Gastrocnemius medialis (tissue), 4 donors: ENCODE measurements around the gene CADM2. TPM values are rescaled to one million over a fixed set of nuclear protein-coding genes. Genes with fewer than 3 reads are reported as not detected.

Experiments
- ATAC-seq, 2 donors: fragments of 150-250 bp; one replicate each; pipeline ENCODE4 v1.9.1; 2016
- DNase-seq, 2 donors: peaks; one replicate each; pipeline ENCODE4 v3.0.0-alpha.2; 2019
- H3K27ac ChIP-seq, 4 donors: fragments of 200-600 bp; sonication (generic); 1 replicate in 1 of 4; 2 replicates in 3 of 4; pipeline ENCODE4 v1.5.1; 2016 to 2018; ENCODE audit warnings: mild to moderate bottlenecking in 2 of 4, moderate library complexity in 1 of 4
- H3K27me3 ChIP-seq, 3 donors: fragments of 200-600 bp; sonication (generic) in 2 of 3; 1 replicate in 1 of 3; 2 replicates in 2 of 3; pipeline versions ENCODE4 v1.5.1 to v1.6.0; 2016 to 2019; ENCODE audit warnings: mild to moderate bottlenecking in 1 of 3, moderate library complexity in 1 of 3
- H3K36me3 ChIP-seq, 2 donors: fragments of 200-600 bp; sonication (generic) in 1 of 2; one replicate each; pipeline ENCODE4 v1.5.1; 2017 to 2018
- H3K4me1 ChIP-seq, 2 donors: fragments of 200-600 bp; sonication (generic) in 1 of 2; one replicate each; pipeline ENCODE4 v1.5.1; 2016 to 2017; ENCODE audit warnings: mild to moderate bottlenecking in 2 of 2
- H3K4me3 ChIP-seq, 4 donors: fragments of 200-600 bp; sonication (generic) in 3 of 4; 1 replicate in 1 of 4; 2 replicates in 3 of 4; pipeline ENCODE4 v1.5.1; 2016 to 2019; ENCODE audit warnings: mild to moderate bottlenecking in 2 of 4
- H3K9me3 ChIP-seq, 3 donors: fragments of 200-600 bp; sonication (generic) in 2 of 3; 1 replicate in 1 of 3; 2 replicates in 2 of 3; pipeline ENCODE4 v1.5.1; 2016 to 2019
- CTCF ChIP-seq, 5 experiments: fragments of 450-650 bp in 3 of 5; fragments of 200-600 bp in 2 of 5; sonication (generic) in 2 of 5; IDR thresholded peaks in 4 of 5; conservative IDR thresholded peaks in 1 of 5; 1 replicate in 4 of 5; 2 replicates in 1 of 5; pipeline ENCODE4 v1.5.1; 2016 to 2019; ENCODE audit warnings: antibody characterized with exemption in 5 of 5, mild to moderate bottlenecking in 3 of 5, moderate library complexity in 3 of 5
- POLR2A ChIP-seq, 2 donors: fragments of 450-650 bp; IDR thresholded peaks; one replicate each; pipeline ENCODE4 v1.6.1; 2017; ENCODE audit warnings: antibody characterized with exemption in 2 of 2, mild to moderate bottlenecking in 2 of 2, moderate library complexity in 2 of 2
- in situ Hi-C, 4 donors: fragments of 200-750 bp; cut with MboI; loops; one replicate each; pipeline versions ENCODE4 v1.15.0 to v1.8.0; 2017; ENCODE audit warnings: low sequenced_read_pairs in 4 of 4
- intact Hi-C: fragments of 100-400 bp; cut with DNase I; formaldehyde crosslinking; loops from one replicate; pipeline ENCODE4 v1.15.1; 2023; ENCODE audit warnings: low total_unique reads
- total RNA-seq, 4 donors: library from RNA; depleted of rRNA; stranded (reverse); fragments of >200 nt; gene quantifications; one replicate each; pipeline versions ENCODE4 v1.1.0 to v1.2.3, GENCODE V29; 2016

CADM2 gene
- total RNA-seq, 4 donors from 2014 or later = 2.7 to 9.0 (median 6.0) TPM

- intact Hi-C loops = no loop called here
- no peaks in the 10 kb centered on the region for H3K9me3 ChIP-seq
- TF ChIP-seq POLR2A (IDR thresholded peaks at IDR 0.05) (no peak), CTCF (IDR thresholded peaks at IDR 0.05 in 4 of 5, conservative IDR thresholded peaks at IDR 0.05 in 1 of 5) (no peak)
- H3K4me1 ChIP-seq = no peaks in the 10 kb centered on the region
- in situ Hi-C loops = no loop called here
- no peaks in the 10 kb centered on the region for H3K36me3 ChIP-seq
- DNase-seq = no peak
- no peaks in the 10 kb centered on the region for H3K27me3 ChIP-seq
- no peak for ATAC-seq
- no peak overlapping the region for H3K4me3 ChIP-seq
- no peak overlapping the region for H3K27ac ChIP-seq
Observed at GRCh38 chr3:85875589-85875988, 916.8 kb downstream of the CADM2 start.

GRCh38 chr3:85877631-85878030, 918.8 kb downstream of the CADM2 start:
- DNase-seq (no peak), ATAC-seq (no peak)
- Histone ChIP-seq H3K36me3 (no peaks in the 10 kb centered on the region), H3K27ac (no peak overlapping the region), H3K9me3 (no peaks in the 10 kb centered on the region), H3K4me1 (no peaks in the 10 kb centered on the region), H3K27me3 (no peaks in the 10 kb centered on the region), H3K4me3 (no peak overlapping the region)
- intact Hi-C loops (no loop called here), in situ Hi-C loops (no loop called here)
- TF ChIP-seq POLR2A (IDR thresholded peaks at IDR 0.05) = no peak
- TF ChIP-seq CTCF (IDR thresholded peaks at IDR 0.05 in 4 of 5, conservative IDR thresholded peaks at IDR 0.05 in 1 of 5) = no peak

GRCh38 chr3:85881833-85882393, 923.1 kb downstream of the CADM2 start:
- DNase-seq = no peak

DNA sequence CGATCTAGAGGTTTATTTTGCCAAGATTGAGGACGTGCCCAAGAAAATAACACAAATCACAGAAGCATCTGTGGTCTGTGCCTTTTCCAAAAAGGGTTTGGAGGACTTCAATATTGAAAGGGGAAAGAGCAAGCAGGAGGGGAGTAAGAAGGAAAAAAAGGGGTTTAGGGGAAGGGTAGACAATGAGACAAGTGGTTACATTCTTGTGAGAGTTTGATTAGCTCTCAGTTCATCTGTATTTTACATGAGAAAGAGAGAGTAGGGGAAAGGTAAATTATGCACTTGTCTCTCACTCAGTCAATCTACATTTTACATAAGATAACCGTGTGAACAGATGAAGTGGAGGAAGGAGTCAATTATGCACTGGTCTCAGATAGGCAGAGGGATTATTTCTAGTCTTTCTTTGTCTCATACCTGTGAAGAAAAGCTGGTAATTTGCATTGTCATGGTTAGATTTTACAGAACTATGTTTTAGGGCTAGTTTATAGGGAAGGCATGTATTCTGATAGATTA, 931.3 kb downstream of the CADM2 start:
- intact Hi-C loops = no loop called here
- no peaks in the 10 kb centered on the region for H3K27me3 ChIP-seq
- DNase-seq (no peak), ATAC-seq (no peak)
- no peak overlapping the region for H3K4me3 ChIP-seq
- TF ChIP-seq CTCF (IDR thresholded peaks at IDR 0.05 in 4 of 5, conservative IDR thresholded peaks at IDR 0.05 in 1 of 5) (no peak), POLR2A (IDR thresholded peaks at IDR 0.05) (no peak)
- H3K4me1 ChIP-seq = no peaks in the 10 kb centered on the region
- no peaks in the 10 kb centered on the region for H3K36me3 ChIP-seq
- H3K9me3 ChIP-seq = no peaks in the 10 kb centered on the region
- no peak overlapping the region for H3K27ac ChIP-seq
- in situ Hi-C loops = no loop called here

More at GRCh38 chr3:85881833-85882393, 923.1 kb downstream of the CADM2 start:
- H3K27ac ChIP-seq = no peak overlapping the region
- H3K36me3 ChIP-seq = no peaks in the 10 kb centered on the region
- no peak overlapping the region for H3K4me3 ChIP-seq
- ATAC-seq = no peak
- TF ChIP-seq CTCF (IDR thresholded peaks at IDR 0.05 in 4 of 5, conservative IDR thresholded peaks at IDR 0.05 in 1 of 5) (no peak), POLR2A (IDR thresholded peaks at IDR 0.05) (no peak)
- intact Hi-C loops (no loop called here), in situ Hi-C loops (no loop called here)
- H3K9me3 ChIP-seq = no peaks in the 10 kb centered on the region
- H3K27me3 ChIP-seq = no peaks in the 10 kb centered on the region
- no peaks in the 10 kb centered on the region for H3K4me1 ChIP-seq

GRCh38 chr3:85903434-85903833, 944.6 kb downstream of the CADM2 start:
- DNase-seq (no peak), ATAC-seq (no peak)
- intact Hi-C loops (no loop called here), in situ Hi-C loops (no loop called here)
- Histone ChIP-seq H3K36me3 (no peaks in the 10 kb centered on the region), H3K27ac (no peak overlapping the region), H3K9me3 (no peaks in the 10 kb centered on the region), H3K27me3 (no peaks in the 10 kb centered on the region), H3K4me1 (no peaks in the 10 kb centered on the region), H3K4me3 (no peak overlapping the region)
- TF ChIP-seq POLR2A (IDR thresholded peaks at IDR 0.05) (no peak), CTCF (IDR thresholded peaks at IDR 0.05 in 4 of 5, conservative IDR thresholded peaks at IDR 0.05 in 1 of 5) (no peak)
